ENCODE measurements around the gene HOXB1.
"Not testable (repeated sequence)": the region's sequence is repeated elsewhere in the genome, so short reads cannot be mapped to it uniquely, and the experiment has no call there.

Gene HOXB1

DNA sequence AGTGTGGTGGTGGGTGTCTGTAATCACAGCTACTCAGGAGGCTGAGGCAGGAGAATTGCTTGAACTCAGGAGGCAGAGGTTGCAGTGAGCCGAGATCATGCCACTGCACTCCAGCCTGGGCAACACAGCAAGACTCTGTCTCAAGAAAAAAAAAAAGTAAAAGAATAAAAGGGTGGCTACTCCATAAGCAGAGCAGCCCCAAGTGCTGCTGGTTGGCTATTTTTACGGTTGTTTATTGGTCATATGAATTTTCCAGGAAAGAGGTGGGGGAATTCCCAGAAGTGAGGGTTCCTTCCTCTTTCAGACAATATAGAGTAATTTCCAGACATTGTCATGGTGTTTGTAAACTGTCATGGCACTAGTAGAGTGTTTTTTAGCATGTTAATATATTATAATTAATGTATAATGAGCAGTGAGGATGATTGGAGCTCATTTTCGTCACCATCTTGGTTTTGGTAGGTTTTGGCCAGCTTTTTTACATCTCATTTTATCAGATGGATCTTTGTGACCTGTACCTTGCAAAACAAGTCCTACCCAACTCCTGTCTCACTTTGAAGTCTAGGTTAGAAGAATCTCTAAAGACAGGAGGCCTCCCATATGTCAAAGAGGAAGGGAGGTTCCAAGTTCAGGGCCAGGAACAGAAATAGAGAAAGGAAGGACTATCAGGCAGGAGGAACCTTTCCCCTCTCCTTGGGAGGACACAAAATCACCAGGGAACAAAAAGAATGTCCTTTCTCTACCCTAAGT, 39.1 kb downstream of the HOXB1 start:
- DNase-seq = no peak

DNA sequence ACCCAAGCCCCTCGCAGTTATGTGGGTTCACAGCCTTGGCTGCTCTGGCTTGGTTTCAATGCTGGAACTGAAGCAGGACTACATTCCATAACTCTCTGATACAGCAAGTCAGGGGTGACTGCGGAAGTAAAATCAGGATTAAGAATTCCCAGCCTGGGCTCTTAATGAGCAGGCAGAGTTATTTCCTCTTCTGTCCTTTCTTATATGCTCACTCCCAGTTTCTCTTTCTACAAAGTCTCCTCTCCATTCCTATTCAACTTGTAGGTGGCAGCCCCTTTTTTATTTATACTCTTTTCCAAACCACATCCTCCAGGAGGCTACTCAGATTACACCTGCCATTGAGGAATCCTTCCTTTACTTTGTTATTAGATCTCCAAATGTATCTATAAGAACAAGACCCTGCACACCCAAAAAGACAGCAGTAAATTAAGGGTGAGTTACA, 40.3 kb downstream of the HOXB1 start:
- no peak for DNase-seq

DNA sequence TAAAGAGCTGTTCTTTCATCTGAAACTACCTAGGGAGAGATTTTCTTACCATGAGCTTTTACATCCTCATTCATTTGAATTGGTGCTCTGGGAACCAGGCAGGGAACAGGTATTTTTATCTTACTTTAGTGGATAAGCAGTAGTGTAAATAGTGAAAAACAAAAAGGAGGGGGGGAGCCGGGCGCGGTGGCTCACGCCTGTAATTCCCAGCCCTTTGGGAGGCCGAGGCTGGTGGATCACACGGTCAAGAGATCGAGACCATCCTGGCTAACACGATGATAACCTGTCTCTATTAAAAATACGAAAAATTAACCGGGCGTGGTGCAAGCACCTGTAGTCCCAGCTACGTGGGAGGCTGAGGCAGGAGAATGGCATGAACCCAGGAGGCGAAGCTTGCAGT, 41.0 kb downstream of the HOXB1 start:
- DNase-seq = no peak

DNA sequence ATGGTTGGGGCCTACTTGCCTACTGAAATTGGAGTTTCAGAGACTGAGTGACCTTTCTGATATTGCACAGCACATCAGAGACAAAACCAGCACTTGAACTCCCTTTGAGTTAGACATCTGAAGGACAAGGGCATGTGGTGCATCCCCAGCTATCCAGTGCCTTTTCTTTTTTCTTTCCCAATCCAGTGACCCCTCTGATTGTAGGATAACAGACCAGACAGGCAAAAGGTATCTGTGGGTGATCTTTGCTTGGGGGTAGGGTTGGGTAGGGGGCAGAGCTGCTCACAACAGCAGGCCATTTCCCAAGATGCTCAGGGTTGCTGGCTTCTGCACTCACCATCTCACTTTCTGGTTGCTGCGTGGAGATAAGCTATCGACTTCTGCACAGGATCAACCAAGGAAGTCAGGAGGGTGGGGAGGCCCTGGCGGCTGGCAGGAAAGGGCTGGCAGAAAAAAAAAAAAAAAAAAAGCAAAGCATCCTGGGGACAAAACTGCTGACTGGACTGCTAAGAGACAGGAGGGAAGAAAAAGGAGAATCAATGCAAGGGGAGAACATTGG, 42.2 kb downstream of the HOXB1 start:
- DNase-seq = no peak

DNA sequence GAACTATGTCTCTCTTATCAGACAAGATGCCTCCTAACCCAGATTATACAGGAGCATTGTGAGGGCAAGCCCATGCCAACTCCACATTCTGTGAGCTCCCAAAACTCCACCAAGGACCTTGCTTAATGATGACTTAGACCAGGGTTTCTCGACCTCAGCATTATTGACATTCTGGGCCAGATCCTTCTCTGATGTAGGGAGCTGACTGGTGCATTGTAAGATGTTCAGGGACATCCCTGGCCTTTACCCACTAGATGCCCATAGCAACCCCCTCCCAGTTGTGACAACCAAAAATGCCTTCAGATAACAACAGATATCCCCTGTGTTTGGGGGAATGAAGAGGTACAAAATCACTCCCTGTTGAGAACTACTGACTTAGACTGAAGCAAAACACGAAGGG, 43.6 kb downstream of the HOXB1 start:
- DNase-seq = no peak

DNA sequence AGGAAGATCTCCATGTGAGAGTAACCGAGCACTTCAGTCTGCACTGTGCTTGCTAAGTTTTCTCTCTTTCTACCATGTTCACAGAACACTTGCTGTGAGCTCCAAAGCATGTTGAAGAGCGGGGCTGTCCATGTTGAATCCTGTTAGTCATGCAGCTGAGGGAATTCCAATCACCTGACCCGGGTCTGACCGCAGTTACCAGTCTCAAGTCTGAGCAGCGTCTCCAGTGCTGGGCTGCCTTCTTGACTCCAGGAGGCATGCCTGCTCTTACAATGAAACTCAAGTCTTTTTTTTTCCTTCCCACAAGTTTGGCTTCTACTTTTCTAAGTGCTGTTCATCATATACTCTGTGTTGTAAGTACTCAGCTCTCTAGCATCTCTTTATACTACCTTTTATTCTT, 44.3 kb downstream of the HOXB1 start:
- no peak for DNase-seq

DNA sequence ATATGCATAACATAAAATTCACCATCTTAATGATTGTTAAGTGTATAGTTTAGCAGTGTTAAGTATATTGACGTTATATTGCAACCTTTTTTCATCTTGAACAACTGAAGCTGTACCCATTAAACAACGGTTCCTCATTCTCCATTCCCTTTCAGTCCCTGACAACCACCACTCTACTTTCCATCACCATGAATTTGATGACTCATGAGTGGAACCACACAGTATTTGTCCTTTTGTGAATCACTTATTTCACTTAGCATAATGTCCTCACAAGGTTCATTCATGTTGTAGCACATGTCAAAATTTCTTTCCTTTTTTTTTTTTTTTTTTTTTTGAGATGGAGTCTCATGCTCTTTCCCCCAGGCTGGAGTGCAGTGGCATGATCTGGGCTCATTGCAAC, 46.0 kb downstream of the HOXB1 start:
- no peak for DNase-seq

DNA sequence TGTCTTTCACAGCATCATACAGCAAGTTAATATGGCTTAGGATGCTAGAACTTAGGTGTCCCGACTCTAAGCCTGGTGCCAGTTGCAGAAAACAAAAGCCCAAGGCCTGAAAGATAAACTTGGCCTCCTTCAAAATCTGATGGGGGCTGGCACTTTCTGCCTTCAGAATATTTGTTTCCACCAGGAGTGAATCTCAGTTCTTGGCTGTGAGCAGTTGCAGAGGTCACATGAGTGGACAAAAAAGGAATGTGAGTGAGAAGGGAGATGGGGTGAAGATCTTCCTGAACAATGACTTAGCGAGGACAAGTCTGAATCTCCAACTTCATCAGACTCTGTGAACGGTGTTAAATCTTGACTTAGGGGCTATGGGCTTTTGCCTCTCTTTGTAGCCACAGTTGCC, 46.6 kb downstream of the HOXB1 start:
- no peak for DNase-seq

DNA sequence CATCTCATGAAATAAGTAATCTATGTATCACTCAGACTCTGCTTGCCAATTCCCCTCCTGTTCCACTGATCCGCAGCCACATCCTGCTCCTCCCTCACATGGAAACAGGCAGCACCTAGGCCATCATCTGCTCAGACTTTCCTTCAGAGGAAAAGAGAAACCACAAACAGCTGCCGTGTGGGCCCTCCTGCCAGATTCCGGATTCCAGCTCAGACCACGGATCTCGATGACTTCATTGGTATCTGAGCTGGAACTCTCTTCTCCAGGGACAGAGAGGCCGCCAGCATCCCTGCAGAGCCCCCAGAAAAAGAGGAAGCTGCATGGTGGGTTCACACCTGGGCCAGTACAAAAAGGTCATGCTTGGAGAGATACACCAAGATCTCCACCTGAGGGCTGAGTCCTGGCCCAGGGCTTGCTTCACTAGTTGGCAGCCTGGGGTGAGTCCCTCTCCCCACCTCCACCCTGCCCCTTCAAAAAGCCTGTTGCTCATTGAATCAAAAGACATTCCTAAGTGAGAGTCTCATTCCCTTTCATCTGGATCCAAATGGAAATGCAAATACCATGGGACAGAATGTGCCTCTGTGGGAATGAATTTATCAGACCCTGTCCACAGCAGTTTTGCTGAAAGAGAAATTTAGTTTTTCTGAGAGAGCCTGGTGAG, 47.2 kb downstream of the HOXB1 start:
- DNase-seq = peak; percentile 5

DNA sequence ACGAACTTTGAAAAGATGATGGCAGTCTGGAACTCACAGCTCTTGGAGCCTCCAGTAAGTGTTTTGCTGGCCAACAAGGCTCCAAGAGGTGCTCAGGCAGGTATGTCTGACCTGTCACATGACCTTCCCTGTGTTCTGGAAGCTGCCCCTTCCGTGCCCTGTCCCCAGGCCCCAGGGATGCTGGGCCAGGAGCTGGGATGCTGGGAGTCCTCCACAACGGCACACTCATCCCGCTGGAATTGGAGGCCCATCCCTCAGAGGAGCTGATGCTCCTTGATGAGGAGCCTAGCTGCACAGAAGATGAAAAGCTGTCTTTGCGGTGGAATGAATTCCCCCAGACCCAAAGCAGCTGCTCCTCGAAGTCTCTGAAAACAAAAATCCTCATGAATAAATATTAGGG, 47.8 kb downstream of the HOXB1 start:
- no peak for DNase-seq

DNA sequence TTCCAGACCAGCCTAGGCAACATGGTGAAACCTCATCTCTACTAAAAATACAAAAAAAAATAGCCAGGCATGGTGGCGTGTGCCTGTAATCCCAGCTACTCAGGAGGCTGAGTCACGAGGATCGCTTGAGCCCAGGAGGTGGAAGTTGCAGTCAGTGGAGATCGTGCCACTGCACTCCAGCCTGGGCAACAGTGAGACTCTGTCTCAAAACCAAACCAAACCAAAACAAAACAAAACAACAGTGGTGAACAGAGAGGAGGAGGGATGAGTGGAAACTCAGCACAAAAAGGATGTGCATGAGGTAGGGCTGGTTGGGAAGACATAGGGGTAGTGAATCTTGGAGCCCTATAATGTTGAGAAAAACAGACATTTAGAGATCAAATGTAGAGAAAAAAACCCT, 48.5 kb downstream of the HOXB1 start:
- not testable (repeated sequence) for DNase-seq

DNA sequence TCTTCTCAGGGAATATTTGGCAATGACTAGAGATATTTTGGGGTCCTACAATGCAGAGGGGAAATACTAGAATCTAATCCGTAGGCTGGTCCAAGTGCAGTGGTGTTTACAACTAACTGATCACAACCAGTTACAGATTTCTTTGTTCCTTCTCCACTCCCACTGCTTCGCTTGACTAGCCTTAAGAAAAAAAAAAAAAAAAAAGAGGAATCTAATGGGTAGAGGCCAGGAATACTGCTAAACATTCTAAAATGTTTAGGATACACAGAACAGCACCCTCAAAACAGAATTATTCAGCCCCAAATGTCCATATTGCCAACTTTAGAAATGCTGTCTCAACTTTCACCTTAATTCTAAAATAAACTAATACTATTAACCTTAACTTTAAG, 51.8 kb downstream of the HOXB1 start:
- no peak for DNase-seq
